ENCODE measurements around the gene DNAJC6. TPM values are rescaled to one million over a fixed set of nuclear protein-coding genes. Genes with fewer than 3 reads are reported as not detected.
A peak's percentile ranks its signal among the peaks of the same experiment; 100 is the strongest.

Gene DNAJC6
- polyA plus RNA-seq, 2 of the 4 experiments (the other 2 are of a cell fraction): 3.0 to 5.0 TPM

DNA sequence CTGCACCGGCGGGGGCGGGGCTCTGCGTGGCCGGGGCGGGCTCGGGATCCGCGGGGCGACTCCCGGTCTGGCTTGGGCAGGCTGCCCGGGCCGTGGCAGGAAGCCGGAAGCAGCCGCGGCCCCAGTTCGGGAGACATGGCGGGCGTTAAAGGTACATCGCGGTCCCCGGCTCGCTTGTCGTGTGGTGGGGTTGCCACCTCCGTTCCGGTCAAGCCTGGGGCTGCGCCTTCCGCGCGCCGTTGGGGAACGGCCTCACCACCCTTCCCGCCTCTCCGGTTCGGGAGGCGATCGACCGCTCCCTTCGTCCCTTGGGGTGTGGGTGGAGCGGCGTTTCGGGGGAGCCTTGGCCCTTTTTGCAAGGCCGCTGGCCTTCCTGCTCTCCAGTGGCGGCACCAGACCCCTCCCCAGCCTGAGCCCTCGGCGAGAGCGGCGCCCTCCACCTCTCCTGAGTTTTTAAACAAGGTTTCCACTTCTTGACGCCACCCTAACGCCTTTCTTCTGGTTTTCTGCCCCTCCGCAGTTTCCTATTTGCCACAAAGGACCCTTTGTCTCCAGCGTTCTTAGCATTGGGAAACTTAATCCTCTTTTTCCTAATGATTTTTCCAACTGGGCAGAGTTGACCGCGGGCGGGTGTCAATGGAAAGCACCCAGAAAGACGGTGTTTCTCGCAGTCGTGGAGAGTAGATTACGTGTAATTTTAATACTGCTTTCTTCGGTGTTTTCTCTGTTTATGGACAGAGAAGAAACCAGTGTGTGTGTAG, 111.4 kb downstream of the DNAJC6 start, which contains the start of the genes LEPR and LEPROT:
TSS of gene LEPR (plus strand) at position 79 of the 761 bp plus-strand sequence. CDS start 144,898 bp downstream, outside the sequence.
TSS of gene LEPROT (plus strand) at position 79 of the 761 bp plus-strand sequence. CDS start at position 136, 57 bp downstream.
- ATAC-seq: peak; percentile 69 to 83

DNA sequence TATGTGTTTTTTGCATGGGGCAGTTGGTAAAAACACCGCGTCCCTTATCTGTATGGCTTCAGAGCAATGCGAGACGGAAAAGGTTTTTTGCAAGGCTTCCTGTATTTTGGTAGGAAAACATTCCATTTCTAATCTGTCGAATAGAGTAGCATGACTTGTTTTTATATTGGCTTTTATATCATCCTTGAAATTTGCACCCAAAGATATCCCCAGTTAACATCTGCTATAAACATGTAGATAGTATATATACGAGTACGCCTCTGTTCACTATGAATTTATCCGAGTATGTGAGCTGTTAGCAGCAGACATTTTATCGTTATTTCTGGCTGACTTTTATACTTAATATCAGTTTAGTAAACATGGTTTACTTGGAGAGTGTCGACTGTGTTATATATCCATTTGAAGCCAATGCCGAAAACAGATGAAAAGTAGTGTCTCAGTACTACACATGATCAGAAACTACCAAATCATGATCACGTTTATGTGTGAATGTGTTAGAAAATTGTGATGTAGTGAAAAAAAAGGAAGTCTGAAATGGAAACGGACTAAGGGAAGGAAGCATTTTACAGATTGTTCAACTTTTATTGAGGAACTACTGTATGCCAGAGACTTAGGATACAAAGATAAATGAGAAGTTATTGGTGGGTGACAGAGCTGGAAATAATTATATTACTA, 112.1 kb downstream of the DNAJC6 start:
- peak overlapping the region; percentile 90 to 99 for H3K27ac ChIP-seq
- DNase-seq (ENCODE audit: low read depth in 1 of 2, low spot score in 1 of 2): no peak
- H3K4me2 ChIP-seq: peak overlapping the region; percentile 89
- ChIA-PET CTCF (interaction anchor here (1.5 kb wide), 1 partner anchor 151 kb away, joined by 3 read pairs; no protein-coding TSS in a partner anchor), POLR2A (no interaction called here)
- H3K9me3 ChIP-seq: no peaks in the 10 kb centered on the region
- WGBS (ENCODE audit: missing lambda C conversion rate): 10% methylated on average over 13 of the region's 13 CpGs
- no peak for ATAC-seq
- H3K4me1 ChIP-seq: peaks cover 71% of the 10 kb centered on the region
- no peak for FAIRE-seq
- H3K4me3 ChIP-seq: peak overlapping the region; percentile 85
- no peak for TF ChIP-seq HDAC2 (IDR thresholded peaks at IDR 0.05)
- TF ChIP-seq, protein P1, sequence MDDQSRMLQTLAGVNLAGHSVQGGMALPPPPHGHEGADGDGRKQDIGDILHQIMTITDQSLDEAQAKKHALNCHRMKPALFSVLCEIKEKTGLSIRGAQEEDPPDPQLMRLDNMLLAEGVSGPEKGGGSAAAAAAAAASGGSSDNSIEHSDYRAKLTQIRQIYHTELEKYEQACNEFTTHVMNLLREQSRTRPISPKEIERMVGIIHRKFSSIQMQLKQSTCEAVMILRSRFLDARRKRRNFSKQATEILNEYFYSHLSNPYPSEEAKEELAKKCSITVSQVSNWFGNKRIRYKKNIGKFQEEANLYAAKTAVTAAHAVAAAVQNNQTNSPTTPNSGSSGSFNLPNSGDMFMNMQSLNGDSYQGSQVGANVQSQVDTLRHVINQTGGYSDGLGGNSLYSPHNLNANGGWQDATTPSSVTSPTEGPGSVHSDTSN (IDR thresholded peaks at IDR 0.05): no peak
- TF ChIP-seq, protein P2, sequence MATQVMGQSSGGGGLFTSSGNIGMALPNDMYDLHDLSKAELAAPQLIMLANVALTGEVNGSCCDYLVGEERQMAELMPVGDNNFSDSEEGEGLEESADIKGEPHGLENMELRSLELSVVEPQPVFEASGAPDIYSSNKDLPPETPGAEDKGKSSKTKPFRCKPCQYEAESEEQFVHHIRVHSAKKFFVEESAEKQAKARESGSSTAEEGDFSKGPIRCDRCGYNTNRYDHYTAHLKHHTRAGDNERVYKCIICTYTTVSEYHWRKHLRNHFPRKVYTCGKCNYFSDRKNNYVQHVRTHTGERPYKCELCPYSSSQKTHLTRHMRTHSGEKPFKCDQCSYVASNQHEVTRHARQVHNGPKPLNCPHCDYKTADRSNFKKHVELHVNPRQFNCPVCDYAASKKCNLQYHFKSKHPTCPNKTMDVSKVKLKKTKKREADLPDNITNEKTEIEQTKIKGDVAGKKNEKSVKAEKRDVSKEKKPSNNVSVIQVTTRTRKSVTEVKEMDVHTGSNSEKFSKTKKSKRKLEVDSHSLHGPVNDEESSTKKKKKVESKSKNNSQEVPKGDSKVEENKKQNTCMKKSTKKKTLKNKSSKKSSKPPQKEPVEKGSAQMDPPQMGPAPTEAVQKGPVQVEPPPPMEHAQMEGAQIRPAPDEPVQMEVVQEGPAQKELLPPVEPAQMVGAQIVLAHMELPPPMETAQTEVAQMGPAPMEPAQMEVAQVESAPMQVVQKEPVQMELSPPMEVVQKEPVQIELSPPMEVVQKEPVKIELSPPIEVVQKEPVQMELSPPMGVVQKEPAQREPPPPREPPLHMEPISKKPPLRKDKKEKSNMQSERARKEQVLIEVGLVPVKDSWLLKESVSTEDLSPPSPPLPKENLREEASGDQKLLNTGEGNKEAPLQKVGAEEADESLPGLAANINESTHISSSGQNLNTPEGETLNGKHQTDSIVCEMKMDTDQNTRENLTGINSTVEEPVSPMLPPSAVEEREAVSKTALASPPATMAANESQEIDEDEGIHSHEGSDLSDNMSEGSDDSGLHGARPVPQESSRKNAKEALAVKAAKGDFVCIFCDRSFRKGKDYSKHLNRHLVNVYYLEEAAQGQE (IDR thresholded peaks at IDR 0.05): no peak
- TF ChIP-seq GATA3 (IDR thresholded peaks at IDR 0.05; ENCODE audit: borderline replicate concordance): no peak
- TF ChIP-seq, protein P3, sequence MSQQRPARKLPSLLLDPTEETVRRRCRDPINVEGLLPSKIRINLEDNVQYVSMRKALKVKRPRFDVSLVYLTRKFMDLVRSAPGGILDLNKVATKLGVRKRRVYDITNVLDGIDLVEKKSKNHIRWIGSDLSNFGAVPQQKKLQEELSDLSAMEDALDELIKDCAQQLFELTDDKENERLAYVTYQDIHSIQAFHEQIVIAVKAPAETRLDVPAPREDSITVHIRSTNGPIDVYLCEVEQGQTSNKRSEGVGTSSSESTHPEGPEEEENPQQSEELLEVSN (IDR thresholded peaks at IDR 0.05; ENCODE audit: borderline replicate concordance, low read depth): no peak
- TF ChIP-seq, protein P4, sequence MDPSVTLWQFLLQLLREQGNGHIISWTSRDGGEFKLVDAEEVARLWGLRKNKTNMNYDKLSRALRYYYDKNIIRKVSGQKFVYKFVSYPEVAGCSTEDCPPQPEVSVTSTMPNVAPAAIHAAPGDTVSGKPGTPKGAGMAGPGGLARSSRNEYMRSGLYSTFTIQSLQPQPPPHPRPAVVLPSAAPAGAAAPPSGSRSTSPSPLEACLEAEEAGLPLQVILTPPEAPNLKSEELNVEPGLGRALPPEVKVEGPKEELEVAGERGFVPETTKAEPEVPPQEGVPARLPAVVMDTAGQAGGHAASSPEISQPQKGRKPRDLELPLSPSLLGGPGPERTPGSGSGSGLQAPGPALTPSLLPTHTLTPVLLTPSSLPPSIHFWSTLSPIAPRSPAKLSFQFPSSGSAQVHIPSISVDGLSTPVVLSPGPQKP (IDR thresholded peaks at IDR 0.05; ENCODE audit: low read depth, low read length): no peak
- TF ChIP-seq HOXB13 (CRISPR knock-in tag; IDR thresholded peaks at IDR 0.05; ENCODE audit: low read depth): no peak
- no peak for TF ChIP-seq NR3C1 (IDR thresholded peaks at IDR 0.05)
- no peak for TF ChIP-seq HEYL (CRISPR knock-in tag; IDR thresholded peaks at IDR 0.05)
- TF ChIP-seq ZC3H11A (IDR thresholded peaks at IDR 0.05): no peak
- no peak for TF ChIP-seq MAZ (IDR thresholded peaks at IDR 0.05; ENCODE audit: borderline replicate concordance, low read depth, low read length)

More for the DNA sequence above, 111.4 kb downstream of the DNAJC6 start, which contains the start of the genes LEPR and LEPROT:
- Histone ChIP-seq H3K4me2 (peak within 1 kb of the TSS; percentile 89), H3K4me1 (peaks cover 64% of the 10 kb centered on the region), H3K4me3 (peak within 1 kb of the TSS; percentile 85), H3K27ac (peak within 1 kb of the TSS; percentile 90 to 99), H3K9me3 (no peaks in the 10 kb centered on the region)
- WGBS (ENCODE audit: missing lambda C conversion rate): 0% methylated on average over 18 of the region's 60 CpGs
- DNase-seq (ENCODE audit: low read depth in 1 of 2, low spot score in 1 of 2) (peak in 1 of 2 experiments; percentile 72), FAIRE-seq (no peak)
- POLR2A ChIA-PET: interaction anchor here (0.7 to 1.5 kb wide), 4 partner anchors 9 to 166 kb away, joined by 4 to 7 read pairs (median 5); no protein-coding TSS in a partner anchor
- no peak for TF ChIP-seq TFCP2L1 (CRISPR knock-in tag; IDR thresholded peaks at IDR 0.05)
- no peak for TF ChIP-seq MAZ (IDR thresholded peaks at IDR 0.05; ENCODE audit: borderline replicate concordance, low read depth, low read length)
- no peak for TF ChIP-seq FOSB (CRISPR knock-in tag; IDR thresholded peaks at IDR 0.05)
- no peak for TF ChIP-seq ZNF302 (CRISPR knock-in tag; IDR thresholded peaks at IDR 0.05)
- TF ChIP-seq, protein P3 (IDR thresholded peaks at IDR 0.05; ENCODE audit: borderline replicate concordance, low read depth): 0 out of 2 replicates have a peak, but pooled peaks have one; percentile 12
- no peak for TF ChIP-seq RCOR1 (IDR thresholded peaks at IDR 0.05; ENCODE audit: low read depth, low read length)
- no peak for TF ChIP-seq CBX8 (IDR thresholded peaks at IDR 0.05)
- no peak for TF ChIP-seq POLR2AphosphoS2 (conservative IDR thresholded peaks at IDR 0.05; ENCODE audit: low read length)
- peak; percentile 76 for TF ChIP-seq POLR2A (IDR thresholded peaks at IDR 0.05; ENCODE audit: low read length)
- no peak for TF ChIP-seq EHF (CRISPR knock-in tag; IDR thresholded peaks at IDR 0.05)
- TF ChIP-seq PHF8 (IDR thresholded peaks at IDR 0.05; ENCODE audit: borderline replicate concordance, low read depth): peak; percentile 54; the same call in 1 of the 2 replicates
- no peak for TF ChIP-seq MYC (IDR thresholded peaks at IDR 0.05; ENCODE audit: borderline replicate concordance, low read length)
- TF ChIP-seq ZSCAN20 (CRISPR knock-in tag; IDR thresholded peaks at IDR 0.05): no peak
- no peak for TF ChIP-seq EP300 (IDR thresholded peaks at IDR 0.05)
- TF ChIP-seq CHD2 (IDR thresholded peaks at IDR 0.05; ENCODE audit: low read length, partially characterized antibody): no peak
- no peak for TF ChIP-seq RNF2 (IDR thresholded peaks at IDR 0.05; ENCODE audit: borderline replicate concordance, low read depth)
- no peak for TF ChIP-seq CHD4 (IDR thresholded peaks at IDR 0.05; ENCODE audit: borderline replicate concordance)
- TF ChIP-seq, protein P5, sequence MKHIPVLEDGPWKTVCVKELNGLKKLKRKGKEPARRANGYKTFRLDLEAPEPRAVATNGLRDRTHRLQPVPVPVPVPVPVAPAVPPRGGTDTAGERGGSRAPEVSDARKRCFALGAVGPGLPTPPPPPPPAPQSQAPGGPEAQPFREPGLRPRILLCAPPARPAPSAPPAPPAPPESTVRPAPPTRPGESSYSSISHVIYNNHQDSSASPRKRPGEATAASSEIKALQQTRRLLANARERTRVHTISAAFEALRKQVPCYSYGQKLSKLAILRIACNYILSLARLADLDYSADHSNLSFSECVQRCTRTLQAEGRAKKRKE (CRISPR knock-in tag; IDR thresholded peaks at IDR 0.05; ENCODE audit: low read depth): no peak
- TF ChIP-seq, protein P6, sequence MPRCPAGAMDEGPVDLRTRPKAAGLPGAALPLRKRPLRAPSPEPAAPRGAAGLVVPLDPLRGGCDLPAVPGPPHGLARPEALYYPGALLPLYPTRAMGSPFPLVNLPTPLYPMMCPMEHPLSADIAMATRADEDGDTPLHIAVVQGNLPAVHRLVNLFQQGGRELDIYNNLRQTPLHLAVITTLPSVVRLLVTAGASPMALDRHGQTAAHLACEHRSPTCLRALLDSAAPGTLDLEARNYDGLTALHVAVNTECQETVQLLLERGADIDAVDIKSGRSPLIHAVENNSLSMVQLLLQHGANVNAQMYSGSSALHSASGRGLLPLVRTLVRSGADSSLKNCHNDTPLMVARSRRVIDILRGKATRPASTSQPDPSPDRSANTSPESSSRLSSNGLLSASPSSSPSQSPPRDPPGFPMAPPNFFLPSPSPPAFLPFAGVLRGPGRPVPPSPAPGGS (IDR thresholded peaks at IDR 0.05): 0 out of 3 replicates have a peak, but pooled peaks have one; percentile 38
- peak in 1 of 2 experiments; percentile 68; a peak in 2 of 5 replicates for TF ChIP-seq JUN (IDR thresholded peaks at IDR 0.05)
- CTCF ChIA-PET: interaction anchor here (2.3 kb wide), 1 partner anchor 267 kb away, joined by 7 read pairs; no protein-coding TSS in a partner anchor

Data from A549 (cell line).